IMR-90 (cell line): ENCODE results near the gene RASD2.

ENCODE experiments used
- MAFK ChIP-seq: IDR thresholded peaks from 2 replicates; pipeline ENCODE4 v1.6.1; 2012; ENCODE audit warnings: low read depth, low read length, improper control_type of control experiment
- TF ChIP-seq, protein P1 (sequence below): fragments of 150-350 bp; IDR thresholded peaks from 2 replicates; pipeline ENCODE4 v1.6.1; 2017; ENCODE audit warnings: mild to moderate bottlenecking, antibody characterized with exemption, low read length, low read depth

DNA sequence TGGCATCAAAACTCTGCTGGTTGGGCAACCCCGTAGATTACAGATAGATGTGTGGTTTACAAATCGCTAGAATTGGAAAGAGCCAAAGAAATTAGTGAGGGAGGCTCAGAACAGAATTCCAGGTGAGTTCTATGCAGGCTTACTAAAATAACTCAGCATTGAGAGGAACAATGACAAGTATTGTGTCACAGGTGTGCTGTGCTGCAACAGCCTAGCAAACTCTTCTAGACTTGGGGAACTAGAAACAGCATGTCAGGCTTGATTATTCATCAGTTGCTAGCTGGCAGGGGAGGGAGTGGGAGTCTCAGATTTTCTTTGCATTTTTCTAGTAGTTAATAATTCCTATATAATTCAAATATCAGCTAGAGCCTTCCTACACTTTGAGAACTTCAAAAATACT is 26.3 kb upstream of the RASD2 start:
- TF ChIP-seq, protein P1, sequence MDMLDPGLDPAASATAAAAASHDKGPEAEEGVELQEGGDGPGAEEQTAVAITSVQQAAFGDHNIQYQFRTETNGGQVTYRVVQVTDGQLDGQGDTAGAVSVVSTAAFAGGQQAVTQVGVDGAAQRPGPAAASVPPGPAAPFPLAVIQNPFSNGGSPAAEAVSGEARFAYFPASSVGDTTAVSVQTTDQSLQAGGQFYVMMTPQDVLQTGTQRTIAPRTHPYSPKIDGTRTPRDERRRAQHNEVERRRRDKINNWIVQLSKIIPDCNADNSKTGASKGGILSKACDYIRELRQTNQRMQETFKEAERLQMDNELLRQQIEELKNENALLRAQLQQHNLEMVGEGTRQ, result no peak
- TF ChIP-seq MAFK, result no peak
